Measurements from ENCODE around the gene PCLO.
"Not testable (repeated sequence)": the region's sequence is repeated elsewhere in the genome, so short reads cannot be mapped to it uniquely, and the experiment has no call there.

The PCLO gene

GRCh38 chr7:82722946-82723345 lies 439.7 kb downstream of the PCLO start:
- DNase-seq: no peak

GRCh38 chr7:82715344-82715743 lies 447.3 kb downstream of the PCLO start:
- DNase-seq: no peak

- DNase-seq: no peak
Observed at GRCh38 chr7:82714883-82715282, 447.8 kb downstream of the PCLO start.

GRCh38 chr7:82713506-82713905 lies 449.2 kb downstream of the PCLO start:
- no peak for DNase-seq

- not testable (repeated sequence) for DNase-seq
Observed at GRCh38 chr7:82706344-82706743, 456.3 kb downstream of the PCLO start.

- no peak for DNase-seq
Observed at GRCh38 chr7:82705517-82706260, 457.0 kb downstream of the PCLO start.

GRCh38 chr7:82704121-82704520 lies 458.6 kb downstream of the PCLO start:
- no peak for DNase-seq
